MCF 10A (cell line): ENCODE data around the gene MLXIP. TPM values are rescaled to one million over a fixed set of nuclear protein-coding genes. Genes with fewer than 3 reads are reported as not detected.

Experiments used
- BruUV-seq: library from RNA; stranded (reverse); fragments of 400-500 nt; replicated peaks from 2 replicates; lab custom pipeline; 2021; lab: Mats Ljungman, UMichigan
- CTCF ChIA-PET: fragments of 300-600 bp; sonication (Branson Sonifier 250); formaldehyde crosslinking; extraction: SDS; loops from one replicate; lab custom pipeline; 2021; ENCODE audit warnings: antibody characterized with exemption, inconsistent platforms; lab: Yijun Ruan, JAX
- POLR2A ChIA-PET: fragments of 300-600, 350-650 bp; sonication (Branson Sonifier 250); formaldehyde crosslinking; extraction: SDS; loops from one replicate; lab custom pipeline; 2020; ENCODE audit warnings: antibody characterized with exemption, inconsistent platforms; lab: Yijun Ruan, JAX
- DNase-seq: peaks from one replicate; pipeline ENCODE4 v3.0.0-alpha.2; 2018; ENCODE audit not compliant: unreplicated experiment
- H3K27ac Mint-ChIP-seq: one replicate; pipeline ENCODE4 v1.8.0; 2022; ENCODE audit warnings: mild to moderate bottlenecking, low read depth, mixed read lengths; ENCODE audit not compliant: unreplicated experiment
- H3K27me3 Mint-ChIP-seq: one replicate; pipeline ENCODE4 v1.8.0; 2022; ENCODE audit warnings: mixed read lengths; ENCODE audit not compliant: insufficient read depth, unreplicated experiment
- H3K36me3 Mint-ChIP-seq: one replicate; pipeline ENCODE4 v1.8.0; 2022; ENCODE audit warnings: mild to moderate bottlenecking, moderate library complexity, mixed read lengths; ENCODE audit not compliant: insufficient read depth, unreplicated experiment
- H3K4me1 Mint-ChIP-seq: one replicate; pipeline ENCODE4 v1.8.0; 2022; ENCODE audit warnings: mixed read lengths; ENCODE audit not compliant: insufficient read depth, unreplicated experiment
- H3K4me3 Mint-ChIP-seq: one replicate; pipeline ENCODE4 v1.8.0; 2022; ENCODE audit warnings: mild to moderate bottlenecking, moderate library complexity, mixed read lengths; ENCODE audit not compliant: unreplicated experiment
- H3K9me3 Mint-ChIP-seq: one replicate; pipeline ENCODE4 v1.8.0; 2022; ENCODE audit warnings: mixed read lengths; ENCODE audit not compliant: unreplicated experiment
- CTCF ChIP-seq: fragments of 200-600 bp; IDR thresholded peaks from one replicate; pipeline ENCODE4 v1.8.0; 2022; ENCODE audit warnings: antibody characterized with exemption, mild to moderate bottlenecking; ENCODE audit not compliant: unreplicated experiment
- intact Hi-C: fragments of 100-400 bp; cut with micrococcal nuclease; formaldehyde crosslinking; loops from 2 replicates; pipeline ENCODE4 v1.14.1; 2022
- total RNA-seq: library from RNA; stranded (reverse); gene quantifications from 2 replicates; pipeline ENCODE4 v1.2.3, GENCODE V29; 2022

The MLXIP gene
- total RNA-seq, 1 experiment from 2014 or later = 35.6 TPM

- Mint-ChIP-seq H3K9me3 (no peaks in the 10 kb centered on the region), H3K27ac (no peak overlapping the region), H3K4me3 (no peak overlapping the region), H3K36me3 (peaks cover 63% of the 10 kb centered on the region), H3K27me3 (no peaks in the 10 kb centered on the region), H3K4me1 (peaks cover 11% of the 10 kb centered on the region)
- DNase-seq = no peak
- ChIA-PET POLR2A (interaction anchor here (1.2 kb wide), 1 partner anchor 20 kb away, joined by 4 read pairs; the partner anchor contains the start of gene MLXIP), CTCF (interaction anchor here (0.6 to 2.6 kb wide), 4 partner anchors 39 to 606 kb away, joined by 3 to 12 read pairs (median 4); no protein-coding TSS in a partner anchor)
- no peak for TF ChIP-seq CTCF
- no TSS peak for BruUV-seq
- intact Hi-C loops = no loop called here
Observed at GRCh38 chr12:122058549-122059149, 19.9 kb upstream of the MLXIP start.

- Mint-ChIP-seq H3K36me3 (peaks cover 61% of the 10 kb centered on the region), H3K27me3 (no peaks in the 10 kb centered on the region), H3K4me3 (no peak overlapping the region), H3K27ac (no peak overlapping the region), H3K4me1 (peaks cover 13% of the 10 kb centered on the region), H3K9me3 (no peaks in the 10 kb centered on the region)
- ChIA-PET POLR2A (interaction anchor here (1.2 kb wide), 1 partner anchor 19 kb away, joined by 4 read pairs; the partner anchor contains the start of gene MLXIP), CTCF (interaction anchor here (0.7 to 2.6 kb wide), 3 partner anchors 64 to 607 kb away, joined by 3 to 12 read pairs (median 3); no protein-coding TSS in a partner anchor)
- no peak for TF ChIP-seq CTCF
- no TSS peak for BruUV-seq
- intact Hi-C loops = no loop called here
- DNase-seq = no peak
Observed at GRCh38 chr12:122059203-122059960, 19.2 kb upstream of the MLXIP start.

- no peak for TF ChIP-seq CTCF
- intact Hi-C loops = no loop called here
- H3K4me1 Mint-ChIP-seq = peaks cover 13% of the 10 kb centered on the region
- ChIA-PET CTCF (interaction anchor here (1.2 kb wide), 1 partner anchor 67 kb away, joined by 3 read pairs; no protein-coding TSS in a partner anchor), POLR2A (no interaction called here)
- H3K27ac Mint-ChIP-seq = no peak overlapping the region
- H3K36me3 Mint-ChIP-seq = peaks cover 54% of the 10 kb centered on the region
- H3K9me3 Mint-ChIP-seq = no peaks in the 10 kb centered on the region
- H3K4me3 Mint-ChIP-seq = no peak overlapping the region
- no peaks in the 10 kb centered on the region for H3K27me3 Mint-ChIP-seq
- no peak for DNase-seq
- BruUV-seq = no TSS peak
Observed at GRCh38 chr12:122060081-122060501, 18.5 kb upstream of the MLXIP start.

GRCh38 chr12:122061253-122061652, 17.3 kb upstream of the MLXIP start:
- H3K27me3 Mint-ChIP-seq = no peaks in the 10 kb centered on the region
- peaks cover 47% of the 10 kb centered on the region for H3K36me3 Mint-ChIP-seq
- intact Hi-C loops = no loop called here
- H3K9me3 Mint-ChIP-seq = no peaks in the 10 kb centered on the region
- no TSS peak for BruUV-seq
- peaks cover 13% of the 10 kb centered on the region for H3K4me1 Mint-ChIP-seq
- TF ChIP-seq CTCF = no peak
- CTCF ChIA-PET = interaction anchor here (3.1 kb wide), 1 partner anchor 62 kb away, joined by 26 read pairs; no protein-coding TSS in a partner anchor
- no peak overlapping the region for H3K4me3 Mint-ChIP-seq
- no peak for DNase-seq
- POLR2A ChIA-PET = interaction anchor here (0.8 kb wide), 1 partner anchor 17 kb away, joined by 3 read pairs; the partner anchor contains the start of gene MLXIP
- no peak overlapping the region for H3K27ac Mint-ChIP-seq
